HFFc6 (cell line): ENCODE results near the gene ANGPT4. TPM values are rescaled to one million over a fixed set of nuclear protein-coding genes. Genes with fewer than 3 reads are reported as not detected.
"Not testable (repeated sequence)": the region's sequence is repeated elsewhere in the genome, so short reads cannot be mapped to it uniquely, and the experiment has no call there.

ENCODE experiments used
- DNase-seq: peaks from one replicate; pipeline ENCODE4 v3.0.0-alpha.2; 2018
- H3K27ac Mint-ChIP-seq: 2 replicates; pipeline ENCODE4 v1.8.0; 2020; ENCODE audit warnings: mild to moderate bottlenecking, mixed read lengths
- H3K27me3 Mint-ChIP-seq: 2 replicates; pipeline ENCODE4 v1.8.0; 2021; ENCODE audit warnings: mild to moderate bottlenecking, moderate library complexity, mixed read lengths; ENCODE audit not compliant: insufficient read depth
- H3K36me3 Mint-ChIP-seq: 2 replicates; pipeline ENCODE4 v1.8.0; 2021; ENCODE audit warnings: low read depth, mixed read lengths
- H3K4me1 Mint-ChIP-seq: 2 replicates; pipeline ENCODE4 v1.8.0; 2020; ENCODE audit warnings: low read depth, mixed read lengths
- H3K4me3 Mint-ChIP-seq: 2 replicates; pipeline ENCODE4 v1.8.0; 2020; ENCODE audit warnings: mild to moderate bottlenecking, moderate library complexity, mixed read lengths
- H3K9me3 Mint-ChIP-seq: 2 replicates; pipeline ENCODE4 v1.8.0; 2020; ENCODE audit warnings: mild to moderate bottlenecking, mixed read lengths
- total RNA-seq, 6 experiments: library from RNA; stranded (reverse); fragmentation: NEBNext Ultra II Directional; extraction: Animal tissue kit (Norgen Biotek cat#: 25700); gene quantifications; 2 replicates in 1 of 6; 3 replicates in 5 of 6; pipeline ENCODE4 v1.2.3, GENCODE V29; 2021
- TF ChIP-seq, protein P1 (sequence below): fragments of 200-600 bp; sonication (generic); IDR thresholded peaks from 2 replicates; pipeline ENCODE4 v1.5.0; 2021; ENCODE audit warnings: antibody characterized with exemption, mild to moderate bottlenecking

The ANGPT4 gene
- total RNA-seq, 6 experiments from 2014 or later: not detected

DNA sequence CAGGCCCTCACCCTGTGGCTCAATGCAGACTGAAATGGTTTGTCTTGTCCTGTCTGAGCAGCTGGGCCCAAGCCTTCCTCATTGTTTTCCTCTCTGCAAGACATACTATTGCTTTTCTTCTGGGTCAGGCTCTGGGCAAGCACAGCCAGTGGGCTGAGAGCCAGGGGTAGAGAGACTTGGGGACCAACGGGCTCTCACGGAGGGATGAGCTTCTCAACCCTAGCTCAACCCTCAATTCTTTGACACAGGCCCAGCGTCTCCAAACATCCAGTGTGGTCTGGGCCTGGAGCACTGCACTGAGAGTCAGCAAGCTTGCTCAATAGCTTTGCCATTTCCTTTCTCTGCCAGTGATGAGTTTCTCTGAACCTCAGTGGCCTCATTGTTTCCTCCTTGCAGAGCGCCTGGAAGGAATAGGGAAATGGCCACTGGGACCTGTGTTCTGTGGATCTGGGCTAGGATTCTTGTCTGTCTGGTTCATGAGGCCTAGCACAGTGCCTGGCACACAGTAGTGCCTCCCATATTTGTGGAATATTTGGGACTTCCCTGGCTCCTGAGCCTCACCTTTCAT is 9.3 kb downstream of the ANGPT4 start:
- H3K9me3 Mint-ChIP-seq: no peaks in the 10 kb centered on the region
- no peak for DNase-seq
- peaks cover 8% of the 10 kb centered on the region for H3K4me1 Mint-ChIP-seq
- TF ChIP-seq, protein P1, sequence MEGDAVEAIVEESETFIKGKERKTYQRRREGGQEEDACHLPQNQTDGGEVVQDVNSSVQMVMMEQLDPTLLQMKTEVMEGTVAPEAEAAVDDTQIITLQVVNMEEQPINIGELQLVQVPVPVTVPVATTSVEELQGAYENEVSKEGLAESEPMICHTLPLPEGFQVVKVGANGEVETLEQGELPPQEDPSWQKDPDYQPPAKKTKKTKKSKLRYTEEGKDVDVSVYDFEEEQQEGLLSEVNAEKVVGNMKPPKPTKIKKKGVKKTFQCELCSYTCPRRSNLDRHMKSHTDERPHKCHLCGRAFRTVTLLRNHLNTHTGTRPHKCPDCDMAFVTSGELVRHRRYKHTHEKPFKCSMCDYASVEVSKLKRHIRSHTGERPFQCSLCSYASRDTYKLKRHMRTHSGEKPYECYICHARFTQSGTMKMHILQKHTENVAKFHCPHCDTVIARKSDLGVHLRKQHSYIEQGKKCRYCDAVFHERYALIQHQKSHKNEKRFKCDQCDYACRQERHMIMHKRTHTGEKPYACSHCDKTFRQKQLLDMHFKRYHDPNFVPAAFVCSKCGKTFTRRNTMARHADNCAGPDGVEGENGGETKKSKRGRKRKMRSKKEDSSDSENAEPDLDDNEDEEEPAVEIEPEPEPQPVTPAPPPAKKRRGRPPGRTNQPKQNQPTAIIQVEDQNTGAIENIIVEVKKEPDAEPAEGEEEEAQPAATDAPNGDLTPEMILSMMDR: no peak
- no peak overlapping the region for H3K27ac Mint-ChIP-seq
- peaks cover 23% of the 10 kb centered on the region for H3K27me3 Mint-ChIP-seq
- no peaks in the 10 kb centered on the region for H3K36me3 Mint-ChIP-seq
- H3K4me3 Mint-ChIP-seq: no peak overlapping the region

DNA sequence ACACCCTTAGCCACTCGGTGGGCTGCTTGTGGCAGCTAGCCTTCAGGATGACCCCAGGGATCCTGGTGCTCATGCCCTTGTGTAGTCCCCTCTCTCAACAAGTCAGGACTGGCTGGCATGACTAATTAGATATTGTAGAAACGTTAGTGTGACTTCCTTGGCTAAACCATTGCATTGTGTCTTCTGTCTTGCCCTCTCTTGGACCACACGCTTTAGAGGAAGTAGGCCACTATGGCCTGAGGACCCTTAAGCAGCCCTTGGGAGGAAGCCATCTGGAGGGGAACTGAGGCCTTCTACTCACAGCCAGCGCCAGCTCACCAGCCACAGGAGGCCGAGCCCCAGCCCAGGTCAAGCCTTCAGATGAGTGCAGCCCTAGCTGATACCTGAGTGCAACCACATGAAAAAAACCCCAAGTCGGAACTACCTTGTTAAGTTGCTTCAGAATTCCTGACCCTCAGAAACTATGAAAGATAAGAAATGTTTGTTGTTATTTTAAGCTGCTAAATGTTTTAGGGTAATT is 10.1 kb downstream of the ANGPT4 start:
- Mint-ChIP-seq H3K27ac (no peak overlapping the region), H3K36me3 (no peaks in the 10 kb centered on the region), H3K9me3 (0 out of 2 replicates have a peak, but pooled peaks cover 2% of the 10 kb centered on the region), H3K4me1 (peaks cover under 1% of the 10 kb centered on the region; the same call in 1 of the 2 replicates), H3K4me3 (no peak overlapping the region), H3K27me3 (peaks cover 22% of the 10 kb centered on the region)
- TF ChIP-seq, protein P1: no peak
- DNase-seq: no peak

DNA sequence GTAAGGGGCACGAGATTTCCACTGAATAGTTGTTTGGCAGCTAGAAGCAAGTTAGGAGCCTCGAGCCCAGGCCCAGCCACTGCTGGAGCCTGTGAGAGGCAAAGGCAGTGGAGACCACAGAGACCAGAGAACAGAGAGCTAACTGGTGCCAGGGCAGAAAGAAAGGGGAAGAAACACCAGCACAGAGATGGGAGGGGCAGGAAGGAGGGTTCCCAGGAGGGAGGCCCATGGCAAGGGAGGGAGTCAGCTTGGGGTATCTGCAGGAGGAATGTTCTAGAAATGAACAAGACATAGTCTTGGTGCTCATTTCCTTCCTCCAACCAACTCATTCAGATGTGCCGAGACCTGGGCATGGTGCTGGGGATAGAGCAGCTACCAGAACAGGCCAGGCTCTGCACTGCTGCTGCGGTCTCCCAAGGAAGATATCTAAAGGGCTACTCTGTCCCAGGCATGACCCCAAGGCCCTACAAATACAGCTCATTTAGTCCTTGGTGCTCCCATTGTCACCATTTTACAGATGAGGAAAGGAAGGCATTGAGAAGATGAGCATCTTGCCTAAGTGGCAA is 10.7 kb downstream of the ANGPT4 start:
- TF ChIP-seq, protein P1: no peak
- DNase-seq: no peak
- H3K36me3 Mint-ChIP-seq: no peaks in the 10 kb centered on the region
- 0 out of 2 replicates have a peak, but pooled peaks cover 5% of the 10 kb centered on the region for H3K9me3 Mint-ChIP-seq
- no peak overlapping the region for H3K27ac Mint-ChIP-seq
- no peaks in the 10 kb centered on the region for H3K4me1 Mint-ChIP-seq
- H3K27me3 Mint-ChIP-seq: peaks cover 22% of the 10 kb centered on the region
- H3K4me3 Mint-ChIP-seq: no peak overlapping the region

DNA sequence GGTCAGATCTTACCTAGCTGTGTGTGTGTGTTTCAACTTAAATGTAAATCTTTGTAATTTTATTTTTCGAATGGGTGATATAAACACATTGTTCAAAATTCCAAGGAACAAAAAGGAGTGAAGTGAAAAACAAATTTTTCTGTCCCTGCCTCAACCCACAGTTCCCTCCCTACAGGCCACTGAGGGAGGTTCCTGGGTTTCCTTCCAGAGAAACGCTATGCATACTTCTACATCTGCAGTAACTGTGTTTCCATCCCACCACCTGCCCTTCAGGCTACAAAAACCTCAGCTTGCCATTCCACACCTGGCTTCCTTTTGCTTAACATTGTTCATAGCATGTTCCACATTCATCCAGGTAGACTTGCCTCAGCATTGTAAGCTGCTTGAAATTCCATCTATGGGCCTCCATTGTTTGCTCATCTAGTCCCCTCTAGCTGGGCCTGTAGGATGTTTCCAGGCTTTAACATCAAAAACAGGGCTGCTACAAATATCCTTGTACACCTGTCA is 12.0 kb downstream of the ANGPT4 start:
- no peak for DNase-seq
- no peak overlapping the region for H3K27ac Mint-ChIP-seq
- no peak overlapping the region for H3K4me3 Mint-ChIP-seq
- TF ChIP-seq, protein P1: no peak
- H3K4me1 Mint-ChIP-seq: no peaks in the 10 kb centered on the region
- H3K9me3 Mint-ChIP-seq: 0 out of 2 replicates have a peak, but pooled peaks cover 5% of the 10 kb centered on the region
- peaks cover 27% of the 10 kb centered on the region for H3K27me3 Mint-ChIP-seq
- no peaks in the 10 kb centered on the region for H3K36me3 Mint-ChIP-seq

DNA sequence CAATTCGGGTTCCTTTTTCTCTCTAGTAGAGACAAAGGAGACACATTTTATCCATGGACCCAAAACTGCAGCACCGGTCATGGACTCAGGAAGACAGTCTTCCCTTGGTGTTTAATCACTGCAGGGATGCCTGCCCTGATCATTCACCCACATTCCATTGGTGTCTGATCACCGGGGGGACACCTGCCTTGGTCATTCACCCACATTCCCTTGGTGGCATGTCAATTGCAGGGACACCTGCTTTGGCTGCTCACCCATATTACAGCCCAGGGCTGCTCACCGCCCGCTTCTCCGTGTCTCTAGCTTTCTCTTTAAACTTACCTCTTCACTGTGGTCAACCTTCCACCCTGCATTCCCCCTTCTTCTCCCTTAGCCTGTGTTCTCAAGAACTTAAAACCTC is 18.7 kb downstream of the ANGPT4 start:
- H3K4me1 Mint-ChIP-seq, H3K9me3 Mint-ChIP-seq, H3K36me3 Mint-ChIP-seq, H3K27ac Mint-ChIP-seq, DNase-seq, H3K4me3 Mint-ChIP-seq: not testable (repeated sequence)
- peaks cover 33% of the 10 kb centered on the region for H3K27me3 Mint-ChIP-seq

DNA sequence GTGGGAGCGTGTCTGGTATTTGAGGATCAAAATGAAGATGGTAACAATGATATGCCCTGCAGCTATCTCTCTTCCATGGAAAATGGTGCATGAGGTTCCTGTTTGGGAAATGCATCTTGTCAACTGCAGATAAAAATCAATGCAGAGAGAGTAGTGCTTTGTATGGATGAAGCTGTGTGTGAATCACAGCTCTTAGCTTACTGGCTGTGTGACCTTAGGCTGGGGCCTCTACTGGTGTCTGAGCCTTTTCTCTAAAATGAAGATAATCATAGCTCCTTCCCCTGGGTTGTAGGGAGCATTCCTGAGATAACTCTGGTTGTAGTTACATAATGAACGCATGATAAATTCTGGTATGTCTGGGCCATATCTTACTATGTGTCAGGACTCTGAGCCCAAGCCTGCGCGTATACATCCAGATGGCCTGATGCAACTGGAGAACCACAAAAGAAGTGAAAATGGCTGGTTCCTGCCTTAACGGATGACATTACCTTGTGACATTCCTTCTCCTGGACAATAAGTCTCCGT is 19.6 kb downstream of the ANGPT4 start:
- DNase-seq: no peak
- TF ChIP-seq, protein P1: no peak
- Mint-ChIP-seq H3K4me1 (no peaks in the 10 kb centered on the region), H3K27me3 (peaks cover 38% of the 10 kb centered on the region), H3K27ac (no peak overlapping the region), H3K9me3 (peaks cover 9% of the 10 kb centered on the region; the same call in 1 of the 2 replicates), H3K4me3 (no peak overlapping the region), H3K36me3 (no peaks in the 10 kb centered on the region)

DNA sequence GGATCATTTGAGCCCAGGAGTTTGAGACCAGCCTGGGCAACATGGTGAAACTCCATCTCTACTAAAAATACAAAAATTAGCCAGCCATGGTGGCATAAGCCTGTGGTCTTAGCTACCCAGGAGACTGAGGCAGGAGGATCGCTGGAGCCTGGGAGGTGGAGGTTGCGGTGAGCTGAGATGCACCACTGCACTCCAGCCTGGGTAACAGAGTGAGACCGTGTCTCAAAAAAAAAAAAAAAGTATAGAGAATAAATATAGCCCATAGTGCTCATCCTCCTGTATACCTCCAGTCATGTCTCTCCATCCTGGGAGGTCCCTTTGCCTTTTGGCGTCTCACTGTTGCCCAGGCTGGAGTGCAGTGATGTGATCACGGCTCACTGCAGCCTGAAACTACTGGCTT is 23.8 kb downstream of the ANGPT4 start:
- not testable (repeated sequence) for H3K4me1 Mint-ChIP-seq, DNase-seq, H3K4me3 Mint-ChIP-seq, H3K36me3 Mint-ChIP-seq, H3K27ac Mint-ChIP-seq, H3K9me3 Mint-ChIP-seq
- H3K27me3 Mint-ChIP-seq: peaks cover 32% of the 10 kb centered on the region
